ENCODE measurements around the gene IFNA14. TPM values are rescaled to one million over a fixed set of nuclear protein-coding genes. Genes with fewer than 3 reads are reported as not detected.
"Not testable (repeated sequence)": the region's sequence is repeated elsewhere in the genome, so short reads cannot be mapped to it uniquely, and the experiment has no call there.

Gene IFNA14
- total and polyA plus RNA-seq, 2 experiments from 2014 or later, result not detected

DNA sequence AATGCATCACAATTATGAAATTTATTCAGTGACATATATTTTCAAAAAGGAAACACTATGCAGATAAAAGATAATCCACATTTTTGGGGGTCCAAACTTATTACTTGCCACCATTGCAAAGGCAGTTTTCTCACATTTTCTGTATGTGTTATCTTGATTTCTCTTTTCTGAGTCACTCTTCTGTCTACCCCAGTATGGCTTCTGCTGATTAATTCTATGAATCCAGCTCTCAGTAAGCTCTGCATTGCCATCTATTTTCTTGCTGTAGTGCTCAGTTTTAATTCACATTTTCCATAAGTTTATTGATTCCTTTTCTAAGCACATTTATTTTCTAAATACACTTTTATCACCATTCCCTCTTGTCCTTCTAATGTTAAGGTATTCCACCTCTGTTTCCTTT is 34.6 kb downstream of the IFNA14 start:
- no peak overlapping the region for H3K27ac Mint-ChIP-seq
- H3K36me3 ChIP-seq (ENCODE audit: insufficient read depth), result no peaks in the 10 kb centered on the region
- H3K27me3 ChIP-seq (ENCODE audit: insufficient read depth), result no peaks in the 10 kb centered on the region
- no peaks in the 10 kb centered on the region for H3K4me1 Mint-ChIP-seq
- no peaks in the 10 kb centered on the region for H3K79me2 ChIP-seq (replicated peaks; ENCODE audit: insufficient read depth)
- H3K4me1 ChIP-seq (ENCODE audit: insufficient read depth), result no peaks in the 10 kb centered on the region
- H2AFZ ChIP-seq, result no peak overlapping the region
- H4K20me1 ChIP-seq (replicated peaks; ENCODE audit: insufficient read depth), result no peaks in the 10 kb centered on the region
- H3K4me2 ChIP-seq, result no peak overlapping the region
- DNase-seq (ENCODE audit: low spot score), result no peak
- no peaks in the 10 kb centered on the region for H3K36me3 Mint-ChIP-seq (ENCODE audit: low read depth)
- H3K4me3 Mint-ChIP-seq, result no peak overlapping the region
- TF ChIP-seq, protein P1, sequence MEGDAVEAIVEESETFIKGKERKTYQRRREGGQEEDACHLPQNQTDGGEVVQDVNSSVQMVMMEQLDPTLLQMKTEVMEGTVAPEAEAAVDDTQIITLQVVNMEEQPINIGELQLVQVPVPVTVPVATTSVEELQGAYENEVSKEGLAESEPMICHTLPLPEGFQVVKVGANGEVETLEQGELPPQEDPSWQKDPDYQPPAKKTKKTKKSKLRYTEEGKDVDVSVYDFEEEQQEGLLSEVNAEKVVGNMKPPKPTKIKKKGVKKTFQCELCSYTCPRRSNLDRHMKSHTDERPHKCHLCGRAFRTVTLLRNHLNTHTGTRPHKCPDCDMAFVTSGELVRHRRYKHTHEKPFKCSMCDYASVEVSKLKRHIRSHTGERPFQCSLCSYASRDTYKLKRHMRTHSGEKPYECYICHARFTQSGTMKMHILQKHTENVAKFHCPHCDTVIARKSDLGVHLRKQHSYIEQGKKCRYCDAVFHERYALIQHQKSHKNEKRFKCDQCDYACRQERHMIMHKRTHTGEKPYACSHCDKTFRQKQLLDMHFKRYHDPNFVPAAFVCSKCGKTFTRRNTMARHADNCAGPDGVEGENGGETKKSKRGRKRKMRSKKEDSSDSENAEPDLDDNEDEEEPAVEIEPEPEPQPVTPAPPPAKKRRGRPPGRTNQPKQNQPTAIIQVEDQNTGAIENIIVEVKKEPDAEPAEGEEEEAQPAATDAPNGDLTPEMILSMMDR (conservative IDR thresholded peaks at IDR 0.05; ENCODE audit: low read depth in 2 of 2), result no peak
- TF ChIP-seq, protein P2, sequence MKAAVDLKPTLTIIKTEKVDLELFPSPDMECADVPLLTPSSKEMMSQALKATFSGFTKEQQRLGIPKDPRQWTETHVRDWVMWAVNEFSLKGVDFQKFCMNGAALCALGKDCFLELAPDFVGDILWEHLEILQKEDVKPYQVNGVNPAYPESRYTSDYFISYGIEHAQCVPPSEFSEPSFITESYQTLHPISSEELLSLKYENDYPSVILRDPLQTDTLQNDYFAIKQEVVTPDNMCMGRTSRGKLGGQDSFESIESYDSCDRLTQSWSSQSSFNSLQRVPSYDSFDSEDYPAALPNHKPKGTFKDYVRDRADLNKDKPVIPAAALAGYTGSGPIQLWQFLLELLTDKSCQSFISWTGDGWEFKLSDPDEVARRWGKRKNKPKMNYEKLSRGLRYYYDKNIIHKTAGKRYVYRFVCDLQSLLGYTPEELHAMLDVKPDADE (IDR thresholded peaks at IDR 0.05), result no peak
- TF ChIP-seq ZNF331 (CRISPR knock-in tag; IDR thresholded peaks at IDR 0.05; ENCODE audit: low read depth) (no peak), EZH2phosphoT487 (IDR thresholded peaks at IDR 0.05; ENCODE audit: unreplicated experiment) (no peak), CREB1 (CRISPR knock-in tag; IDR thresholded peaks at IDR 0.05; ENCODE audit: low read depth) (no peak), POLR2AphosphoS5 (IDR thresholded peaks at IDR 0.05; ENCODE audit: low read depth) (no peak)
- no peaks in the 10 kb centered on the region for H3K27me3 Mint-ChIP-seq (ENCODE audit: insufficient read depth, low read depth, poor library complexity)
- H3K4me3 ChIP-seq, result no peak overlapping the region
- no peak overlapping the region for H3K27ac ChIP-seq (ENCODE audit: low read depth)
- no peaks in the 10 kb centered on the region for H3F3A ChIP-seq (replicated peaks; ENCODE audit: low read depth)
- no peaks in the 10 kb centered on the region for H3K9me2 ChIP-seq (ENCODE audit: insufficient read depth)
- no peak for ATAC-seq
- H3K9me3 Mint-ChIP-seq, result peaks cover 4% of the 10 kb centered on the region; the same call in 2 of the 3 replicates

DNA sequence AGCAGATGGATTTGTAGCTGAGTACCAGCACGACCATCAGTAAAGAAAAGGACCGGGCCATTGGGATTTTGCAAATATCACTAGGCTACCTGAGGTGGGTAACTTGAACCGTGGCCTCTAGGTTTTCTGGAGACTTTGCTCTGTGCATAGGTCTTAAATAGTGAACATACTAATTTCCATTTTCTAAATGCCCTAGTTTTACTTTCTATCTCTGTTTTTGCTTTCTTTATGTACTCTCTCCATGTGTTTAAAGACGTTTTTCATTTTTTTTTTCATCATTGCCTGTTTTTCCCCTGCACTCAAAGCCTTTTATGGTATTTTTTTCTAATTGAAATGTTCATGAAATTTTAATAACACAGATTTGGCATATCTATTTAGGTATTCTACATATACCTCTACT is 37.7 kb downstream of the IFNA14 start, which contains the start of gene IFNA7:
IFNA7 (minus strand) TSS at position 101 of the 400 bp plus-strand sequence; CDS start at position 61, 40 bp downstream.
- not testable (repeated sequence) for H3K27me3 Mint-ChIP-seq (ENCODE audit: insufficient read depth, low read depth, poor library complexity); H2AFZ ChIP-seq; H3K27me3 ChIP-seq (ENCODE audit: insufficient read depth); H3K4me2 ChIP-seq; H3K36me3 ChIP-seq (ENCODE audit: insufficient read depth); H3K27ac ChIP-seq (ENCODE audit: low read depth); ATAC-seq; H3F3A ChIP-seq (replicated peaks; ENCODE audit: low read depth); H4K20me1 ChIP-seq (replicated peaks; ENCODE audit: insufficient read depth); H3K4me3 Mint-ChIP-seq; H3K79me2 ChIP-seq (replicated peaks; ENCODE audit: insufficient read depth); H3K4me1 Mint-ChIP-seq; H3K27ac Mint-ChIP-seq; H3K9me2 ChIP-seq (ENCODE audit: insufficient read depth); H3K36me3 Mint-ChIP-seq (ENCODE audit: low read depth); H3K4me3 ChIP-seq; DNase-seq (ENCODE audit: low spot score); H3K4me1 ChIP-seq (ENCODE audit: insufficient read depth); H3K9me3 Mint-ChIP-seq
